K562 treated with DMSO at 1 percent for 12 hours (cell line): ENCODE data around the gene CLIP3. TPM values are rescaled to one million over a fixed set of nuclear protein-coding genes. Genes with fewer than 3 reads are reported as not detected.

Source experiments
- total RNA-seq: library from RNA; unstranded; fragments of 300-600 nt; gene quantifications from 2 replicates; pipeline ENCODE4 v1.2.3, GENCODE V29; 2022; ENCODE audit not compliant: insufficient read depth

The CLIP3 gene, protein sequence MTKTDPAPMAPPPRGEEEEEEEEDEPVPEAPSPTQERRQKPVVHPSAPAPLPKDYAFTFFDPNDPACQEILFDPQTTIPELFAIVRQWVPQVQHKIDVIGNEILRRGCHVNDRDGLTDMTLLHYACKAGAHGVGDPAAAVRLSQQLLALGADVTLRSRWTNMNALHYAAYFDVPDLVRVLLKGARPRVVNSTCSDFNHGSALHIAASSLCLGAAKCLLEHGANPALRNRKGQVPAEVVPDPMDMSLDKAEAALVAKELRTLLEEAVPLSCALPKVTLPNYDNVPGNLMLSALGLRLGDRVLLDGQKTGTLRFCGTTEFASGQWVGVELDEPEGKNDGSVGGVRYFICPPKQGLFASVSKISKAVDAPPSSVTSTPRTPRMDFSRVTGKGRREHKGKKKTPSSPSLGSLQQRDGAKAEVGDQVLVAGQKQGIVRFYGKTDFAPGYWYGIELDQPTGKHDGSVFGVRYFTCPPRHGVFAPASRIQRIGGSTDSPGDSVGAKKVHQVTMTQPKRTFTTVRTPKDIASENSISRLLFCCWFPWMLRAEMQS
- total RNA-seq = 0.53 and 2.6 TPM in 2 replicates

DNA sequence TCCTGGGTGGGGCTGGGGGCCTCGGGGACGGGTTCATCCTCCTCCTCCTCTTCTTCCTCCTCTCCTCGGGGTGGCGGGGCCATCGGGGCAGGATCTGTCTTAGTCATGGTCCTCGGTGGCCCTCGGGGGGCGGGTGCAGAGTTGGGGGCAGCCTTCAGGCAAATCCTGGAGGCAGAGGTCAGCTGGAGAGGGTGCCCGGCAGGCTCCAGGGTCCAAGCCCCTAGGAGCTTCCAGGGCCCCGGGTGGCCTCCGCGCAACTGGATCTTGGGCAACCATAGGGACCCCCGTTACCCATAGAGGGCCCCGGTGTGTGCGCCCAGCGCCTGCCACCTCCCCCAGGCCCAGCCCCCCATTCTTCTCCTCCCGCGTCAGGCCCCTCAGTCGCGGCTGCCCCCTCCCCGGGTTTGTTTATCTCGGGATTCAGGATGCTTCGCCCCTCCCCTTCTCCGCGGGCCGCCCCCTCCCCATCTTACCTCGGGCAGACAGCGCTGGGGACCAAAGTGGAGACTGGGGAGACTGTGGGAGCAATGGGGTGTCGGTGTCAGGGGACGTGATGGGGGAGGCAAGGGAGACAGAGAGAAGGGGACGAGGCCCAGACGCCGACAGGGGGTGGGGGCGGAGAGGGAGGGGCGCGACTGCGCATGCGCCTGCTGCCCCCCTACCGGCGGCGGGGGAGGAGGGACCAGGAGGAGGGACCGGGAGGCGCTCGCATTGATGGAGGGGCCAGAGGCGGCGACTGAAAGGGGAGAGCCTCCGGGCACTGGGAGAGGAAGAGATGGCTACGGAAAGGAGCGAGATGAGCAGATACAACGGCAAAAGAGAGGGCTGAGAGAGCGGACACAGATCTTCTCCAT, at the start of gene CLIP3:
CLIP3 (minus strand) TSS at position 623 of the 854 bp plus-strand sequence; CDS start at position 107, 516 bp downstream.

DNA sequence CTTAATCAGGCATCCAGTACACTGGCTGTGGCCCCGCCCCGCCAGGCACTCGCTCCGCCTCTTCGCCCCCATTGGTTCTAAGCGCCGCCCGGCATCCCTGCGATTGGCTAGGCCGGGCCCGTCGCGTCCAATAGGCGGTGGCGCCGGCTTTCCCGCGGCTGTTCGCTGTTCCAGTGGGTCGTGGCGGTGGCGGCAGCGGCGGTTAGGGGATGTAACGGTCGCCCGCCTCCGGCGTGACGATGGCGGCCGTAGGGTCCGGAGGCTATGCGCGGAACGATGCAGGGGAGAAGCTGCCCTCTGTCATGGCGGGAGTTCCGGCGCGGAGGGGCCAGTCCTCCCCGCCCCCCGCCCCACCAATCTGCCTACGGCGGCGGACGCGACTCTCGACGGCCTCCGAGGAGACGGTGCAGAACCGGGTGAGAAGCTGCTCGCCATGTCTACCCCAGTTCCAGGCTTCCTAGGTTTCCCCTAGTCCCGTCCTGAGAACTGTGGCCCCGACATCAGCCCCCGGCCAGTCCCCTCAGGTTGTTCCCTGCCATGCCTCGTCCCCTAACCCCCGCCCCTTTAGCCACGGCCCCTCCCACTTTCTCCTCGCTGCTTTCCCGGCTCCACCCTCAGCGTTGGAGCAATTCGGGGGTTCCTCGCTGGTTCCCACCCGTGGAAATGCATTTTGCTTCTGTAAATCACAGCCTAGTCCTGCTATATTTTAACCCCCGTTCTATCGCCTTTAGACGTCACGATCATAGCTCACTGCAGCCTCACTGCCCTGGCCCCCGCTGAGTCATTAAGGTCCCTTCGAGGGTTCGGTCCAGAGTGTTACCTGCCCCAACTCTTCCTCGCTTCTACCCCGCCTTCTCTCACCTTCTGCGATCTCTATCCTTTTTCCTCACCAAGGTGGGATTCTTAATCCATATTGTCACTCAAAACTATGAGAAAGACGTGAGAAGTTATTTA, 22.3 kb upstream of the CLIP3 start, which contains the start of gene WDR62:
WDR62 (plus strand) TSS at position 165 of the 954 bp plus-strand sequence; CDS start at position 240, 75 bp downstream.

DNA sequence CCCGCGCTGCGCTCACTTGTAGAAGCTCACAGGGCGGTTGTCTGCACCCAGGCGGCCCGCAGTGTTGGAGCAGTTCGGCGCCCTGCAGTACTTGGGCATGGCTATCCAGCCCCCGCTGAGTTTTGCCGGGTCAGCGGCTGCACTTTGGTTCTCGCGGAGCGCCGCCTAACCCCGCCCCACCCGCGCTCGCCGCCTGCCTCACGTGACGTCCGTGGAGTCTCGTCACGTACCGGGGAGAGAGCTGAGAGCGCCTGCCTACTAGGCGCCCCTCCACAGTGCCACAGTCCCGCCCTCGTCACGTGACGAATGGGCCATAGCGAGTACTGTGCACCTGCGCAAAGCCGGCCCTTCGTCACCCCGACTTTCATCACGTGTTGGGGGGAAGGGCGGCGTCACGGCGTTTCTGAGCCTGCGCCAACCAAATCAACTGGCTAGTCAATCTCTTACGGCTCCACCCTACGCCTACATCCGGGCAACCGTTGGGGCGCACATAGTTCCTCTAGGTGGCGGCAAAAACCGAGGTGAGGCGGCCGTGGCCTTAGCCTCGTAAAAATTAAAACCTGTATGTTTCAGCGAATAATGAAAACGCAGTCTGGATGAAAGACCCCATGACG, 21.6 kb upstream of the CLIP3 start, which contains the start of gene THAP8:
THAP8 (minus strand) TSS at position 167 of the 614 bp plus-strand sequence; CDS start at position 99, 68 bp downstream.

GRCh38 chr19:36014012-36014924, 18.4 kb downstream of the CLIP3 start, which contains the start of gene ALKBH6:
ALKBH6 (minus strand) TSS chr19:36014213; CDS start chr19:36013397, 816 bp downstream.

DNA sequence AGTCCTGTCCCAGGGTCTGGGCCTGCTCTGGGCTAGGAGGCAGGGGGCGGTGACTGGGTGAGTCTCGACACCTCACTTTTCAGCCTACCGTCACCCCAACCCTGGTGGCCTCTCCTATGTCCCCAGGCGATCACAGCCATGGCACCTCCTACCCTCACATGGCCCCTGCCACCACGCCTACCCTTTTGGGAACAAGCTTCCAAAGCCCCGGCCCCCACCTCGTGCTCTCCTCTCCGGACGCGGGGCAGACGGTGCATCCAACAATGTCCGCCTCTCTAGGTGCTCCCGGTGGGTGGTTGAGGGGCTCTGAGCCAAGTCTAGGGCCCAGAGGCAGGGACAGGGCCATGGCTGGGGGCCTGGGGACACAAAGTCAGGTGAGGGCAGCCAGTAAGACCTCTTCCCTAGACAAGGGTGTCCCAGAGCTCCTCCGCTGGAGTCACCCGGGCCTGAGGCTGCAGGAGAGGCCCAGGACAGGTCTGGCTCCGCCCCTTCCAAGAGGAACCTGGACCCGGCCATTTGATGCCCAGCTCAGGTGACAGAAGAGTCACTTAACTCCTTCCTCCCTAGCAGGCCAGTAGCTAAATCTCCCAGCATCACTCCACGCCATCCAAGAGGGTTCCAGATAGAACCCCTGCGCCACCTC, 24.2 kb downstream of the CLIP3 start, which contains the start of gene SYNE4:
SYNE4 (minus strand) TSS at position 478 of the 643 bp plus-strand sequence; CDS start at position 346, 132 bp downstream.

DNA sequence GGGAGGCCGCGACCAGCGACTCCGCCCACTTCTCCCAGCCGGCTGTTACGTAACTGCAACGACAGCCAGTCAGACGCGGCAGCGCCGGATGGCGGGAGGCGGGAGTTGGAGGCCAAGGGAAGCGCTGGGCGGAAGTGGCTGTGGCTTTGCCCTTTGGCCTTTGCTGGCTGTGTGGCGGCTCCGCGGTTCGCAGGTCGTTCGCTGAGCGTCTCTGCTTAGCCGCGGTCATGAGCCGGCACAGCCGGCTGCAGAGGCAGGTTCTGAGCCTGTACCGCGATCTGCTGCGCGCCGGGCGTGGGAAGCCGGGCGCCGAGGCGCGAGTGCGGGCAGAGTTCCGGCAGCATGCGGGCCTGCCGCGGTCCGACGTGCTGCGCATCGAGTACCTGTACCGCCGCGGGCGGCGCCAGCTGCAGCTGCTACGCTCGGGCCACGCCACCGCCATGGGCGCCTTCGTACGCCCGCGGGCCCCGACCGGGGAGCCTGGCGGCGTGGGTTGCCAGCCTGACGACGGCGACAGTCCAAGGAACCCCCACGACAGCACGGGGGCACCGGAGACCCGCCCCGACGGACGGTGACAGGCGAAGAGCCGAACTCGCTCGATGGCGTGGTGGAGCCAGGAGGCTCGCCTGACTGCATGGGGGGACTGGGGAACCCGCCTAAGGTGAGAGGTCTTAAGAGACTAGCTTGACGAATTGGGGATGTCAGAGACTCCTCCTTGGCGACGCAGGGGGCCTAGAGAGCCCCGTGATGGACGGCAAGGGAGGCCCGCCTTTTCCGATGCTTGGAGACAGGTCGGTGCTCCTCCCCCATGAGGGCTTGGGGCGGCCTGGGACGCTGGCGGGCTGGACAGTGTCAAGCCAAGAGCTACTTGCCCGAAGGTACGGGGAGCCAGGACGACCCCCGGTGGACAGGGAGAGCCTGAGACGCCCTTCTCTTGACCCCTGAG, 37.4 kb downstream of the CLIP3 start, which contains the start of gene SDHAF1:
SDHAF1 (plus strand) TSS at position 141 of the 946 bp plus-strand sequence; CDS start at position 228, 87 bp downstream.

Other genes starting within 250 kb of the CLIP3 start
- not detected in 2 replicates for gene PRODH2, start 220.0 kb downstream of the CLIP3 start, total RNA-seq
- 1.3 and 1.9 TPM in 2 replicates for gene NPHS1, start 180.4 kb downstream of the CLIP3 start, total RNA-seq
- gene KIRREL2, start 176.0 kb downstream of the CLIP3 start, total RNA-seq = 0.20 TPM in 1 of 2 replicates, not detected in the other
- gene APLP1, start 164.3 kb downstream of the CLIP3 start, total RNA-seq = 7.4 and 15.0 TPM in 2 replicates
- 5.8 and 7.3 TPM in 2 replicates for gene NFKBID, start 132.3 kb downstream of the CLIP3 start, total RNA-seq
- not detected in 2 replicates for gene HCST, start 130.3 kb downstream of the CLIP3 start, total RNA-seq
- gene TYROBP, start 124.6 kb downstream of the CLIP3 start, total RNA-seq = 18.6 and 31.0 TPM in 2 replicates
- not detected in 2 replicates for gene LRFN3, start 96.5 kb downstream of the CLIP3 start, total RNA-seq
- gene SDHAF1, start 37.7 kb downstream of the CLIP3 start, total RNA-seq = 49.4 and 74.2 TPM in 2 replicates
- 0.46 TPM in 1 of 2 replicates, not detected in the other for gene SYNE4, start 24.1 kb downstream of the CLIP3 start, total RNA-seq
- 35.2 and 37.1 TPM in 2 replicates for gene ALKBH6, start 18.7 kb downstream of the CLIP3 start, total RNA-seq
- gene THAP8, start 21.4 kb upstream of the CLIP3 start, total RNA-seq = 2.6 and 5.0 TPM in 2 replicates
- 19.3 and 36.3 TPM in 2 replicates for gene WDR62, start 22.0 kb upstream of the CLIP3 start, total RNA-seq
- gene OVOL3, start 78.3 kb upstream of the CLIP3 start, total RNA-seq = not detected in 2 replicates
- gene POLR2I, start 82.0 kb upstream of the CLIP3 start, total RNA-seq = 103 and 135 TPM in 2 replicates
- 57.0 and 83.4 TPM in 2 replicates for gene TBCB, start 82.6 kb upstream of the CLIP3 start, total RNA-seq
- gene CAPNS1, start 107.2 kb upstream of the CLIP3 start, total RNA-seq = 204 and 224 TPM in 2 replicates
- not detected in 2 replicates for gene COX7A1, start 119.6 kb upstream of the CLIP3 start, total RNA-seq
- 0.75 and 1.5 TPM in 2 replicates for gene ZNF565, start 181.8 kb upstream of the CLIP3 start, total RNA-seq
- gene ZNF146, start 182.2 kb upstream of the CLIP3 start, total RNA-seq = 18.4 and 48.5 TPM in 2 replicates